ENCODE measurements around the gene PLAU. TPM values are rescaled to one million over a fixed set of nuclear protein-coding genes. Genes with fewer than 3 reads are reported as not detected.
A peak's percentile ranks its signal among the peaks of the same experiment; 100 is the strongest.

Gene PLAU
- total and polyA plus RNA-seq, 2 donors (not counting 1 experiment from before 2014, with no cell fraction given): 93.6 to 98.9 TPM

- Histone ChIP-seq H3K27ac (ENCODE audit: insufficient read depth, low read length) (peak overlapping the region; percentile 100), H3K27me3 (ENCODE audit: control insufficient read depth, insufficient read depth, low read length) (no peaks in the 10 kb centered on the region), H3K9me3 (ENCODE audit: control insufficient read depth, insufficient read depth, low read depth, low read length) (no peaks in the 10 kb centered on the region), H2AFZ (ENCODE audit: low read length) (no peak overlapping the region), H3K4me2 (ENCODE audit: extremely low read depth, insufficient read depth, low read length) (no peak overlapping the region), H4K20me1 (ENCODE audit: control insufficient read depth, extremely low read depth, insufficient read depth, low read length) (no peaks in the 10 kb centered on the region), H3K36me3 (ENCODE audit: control insufficient read depth, insufficient read depth, low read length) (no peaks in the 10 kb centered on the region), H3K4me3 (replicated peaks in 1 of 4; ENCODE audit: control extremely low read depth in 1 of 4, insufficient read depth in 1 of 4, low read depth in 3 of 4, low read length in 4 of 4) (no peak overlapping the region), H3K9ac (ENCODE audit: insufficient read depth, low read length) (no peak overlapping the region), H3K4me1 (ENCODE audit: control insufficient read depth, extremely low read depth, insufficient read depth, low read length) (peaks cover 33% of the 10 kb centered on the region), H3K79me2 (ENCODE audit: control insufficient read depth, insufficient read depth, low read length) (peaks cover 2% of the 10 kb centered on the region)
- TF ChIP-seq EZH2 (IDR thresholded peaks at IDR 0.05; ENCODE audit: low read length, missing control alignments) (no peak), CTCF (conservative IDR thresholded peaks at IDR 0.05 in 1 of 2, IDR thresholded peaks at IDR 0.05 in 1 of 2; ENCODE audit: low read depth in 1 of 2, low read length in 2 of 2) (no peak)
- DNase-seq (ENCODE audit: low read depth in 2 of 2): no peak
Observed at GRCh38 chr10:73905256-73906020, 5.5 kb upstream of the PLAU start.

- peak; percentile 99 to 100 for DNase-seq (ENCODE audit: low read depth in 2 of 2)
- peak overlapping the region; percentile 100 for H3K27ac ChIP-seq (ENCODE audit: insufficient read depth, low read length)
- peak overlapping the region; percentile 67 for H2AFZ ChIP-seq (ENCODE audit: low read length)
- peaks cover 37% of the 10 kb centered on the region for H3K4me1 ChIP-seq (ENCODE audit: control insufficient read depth, extremely low read depth, insufficient read depth, low read length)
- peaks cover 15% of the 10 kb centered on the region for H3K79me2 ChIP-seq (ENCODE audit: control insufficient read depth, insufficient read depth, low read length)
- H4K20me1 ChIP-seq (ENCODE audit: control insufficient read depth, extremely low read depth, insufficient read depth, low read length): no peaks in the 10 kb centered on the region
- H3K9me3 ChIP-seq (ENCODE audit: control insufficient read depth, insufficient read depth, low read depth, low read length): no peaks in the 10 kb centered on the region
- H3K9ac ChIP-seq (ENCODE audit: insufficient read depth, low read length): peak overlapping the region; percentile 86
- peak overlapping the region in 3 of 4 experiments; percentile 22 to 36 (median 23) for H3K4me3 ChIP-seq (replicated peaks in 1 of 4; ENCODE audit: control extremely low read depth in 1 of 4, insufficient read depth in 1 of 4, low read depth in 3 of 4, low read length in 4 of 4)
- H3K27me3 ChIP-seq (ENCODE audit: control insufficient read depth, insufficient read depth, low read length): no peaks in the 10 kb centered on the region
- peaks cover 4% of the 10 kb centered on the region for H3K36me3 ChIP-seq (ENCODE audit: control insufficient read depth, insufficient read depth, low read length)
- no peak for TF ChIP-seq CTCF (conservative IDR thresholded peaks at IDR 0.05 in 1 of 2, IDR thresholded peaks at IDR 0.05 in 1 of 2; ENCODE audit: low read depth in 1 of 2, low read length in 2 of 2)
- no peak for TF ChIP-seq EZH2 (IDR thresholded peaks at IDR 0.05; ENCODE audit: low read length, missing control alignments)
- H3K4me2 ChIP-seq (ENCODE audit: extremely low read depth, insufficient read depth, low read length): peak overlapping the region; percentile 88
Observed at GRCh38 chr10:73906524-73907447, 4.1 kb upstream of the PLAU start.
